Neural progenitor cell (in vitro differentiated cells): ENCODE results near the gene DOCK4.

Experiments used
- CTCF ChIP-seq: fragments of 200-600 bp; sonication (generic); IDR thresholded peaks from 2 replicates; pipeline ENCODE4 v1.5.1; 2017; ENCODE audit warnings: antibody characterized with exemption, mild to moderate bottlenecking
- EZH2 ChIP-seq: fragments of 200-600 bp; sonication (generic); IDR thresholded peaks from 2 replicates; pipeline ENCODE4 v1.6.1; 2017; ENCODE audit warnings: antibody characterized with exemption, mild to moderate bottlenecking, moderate library complexity
- EZH2phosphoT487 ChIP-seq: fragments of 200-600 bp; sonication (generic); IDR thresholded peaks from 2 replicates; pipeline ENCODE4 v1.6.1; 2017; ENCODE audit warnings: antibody characterized with exemption

- no peak for TF ChIP-seq CTCF
- no peak for TF ChIP-seq EZH2phosphoT487
- no peak for TF ChIP-seq EZH2
Measured at GRCh38 chr7:112091768-112092167, 114.4 kb downstream of the DOCK4 start.
